Right atrium auricular region (tissue), 2 donors: ENCODE results near the gene CEP43. TPM values are rescaled to one million over a fixed set of nuclear protein-coding genes. Genes with fewer than 3 reads are reported as not detected.
"Not testable (repeated sequence)": the region's sequence is repeated elsewhere in the genome, so short reads cannot be mapped to it uniquely, and the experiment has no call there.

ENCODE experiments used
- DNase-seq: peaks from one replicate; pipeline ENCODE4 v3.0.0-alpha.2; 2019; ENCODE audit warnings: low spot score
- H3K27ac ChIP-seq, 2 donors: fragments of 200-600 bp; sonication (generic); 1 replicate in 1 of 2; 2 replicates in 1 of 2; pipeline ENCODE4 v1.5.1; 2016 to 2019
- H3K27me3 ChIP-seq, 2 donors: fragments of 200-600 bp; sonication (generic); one replicate each; pipeline versions ENCODE4 v1.5.1 to v1.6.0; 2017 to 2019
- H3K36me3 ChIP-seq: fragments of 200-600 bp; sonication (generic); one replicate; pipeline ENCODE4 v1.5.1; 2016
- H3K4me1 ChIP-seq, 2 donors: fragments of 200-600 bp; sonication (generic); one replicate each; pipeline versions ENCODE4 v1.5.1 to v1.6.0; 2017 to 2019
- H3K4me3 ChIP-seq, 2 donors: fragments of 200-600 bp; sonication (generic); 1 replicate in 1 of 2; 2 replicates in 1 of 2; pipeline ENCODE4 v1.5.1; 2017 to 2019; ENCODE audit warnings: mild to moderate bottlenecking in 1 of 2, moderate library complexity in 1 of 2
- H3K9me3 ChIP-seq, 2 donors: fragments of 200-600 bp; sonication (generic); one replicate each; pipeline ENCODE4 v1.5.1; 2019
- CTCF ChIP-seq, 2 donors: fragments of 200-600 bp; sonication (generic); IDR thresholded peaks; one replicate each; pipeline ENCODE4 v1.5.1; 2019; ENCODE audit warnings: antibody characterized with exemption in 2 of 2
- total RNA-seq, 2 donors: library from RNA; depleted of rRNA; stranded (reverse); fragments of >200 nt; gene quantifications; one replicate each; pipeline ENCODE4 v1.1.0, GENCODE V29; 2016

The CEP43 gene
- total RNA-seq: 1 to 10 TPM; 6.7 to 8.8 TPM

- peak within 1 kb of the TSS; percentile 42 to 77 for H3K27ac ChIP-seq
- H3K36me3 ChIP-seq: no peaks in the 10 kb centered on the region
- peak; percentile 91 for DNase-seq
- H3K4me3 ChIP-seq: peak within 1 kb of the TSS; percentile 78 to 93
- no peak for TF ChIP-seq CTCF (IDR thresholded peaks at IDR 0.05)
- peaks cover 0 to 25% of the 10 kb centered on the region in 2 donors for H3K4me1 ChIP-seq
- no peaks in the 10 kb centered on the region for H3K9me3 ChIP-seq
- H3K27me3 ChIP-seq: no peaks in the 10 kb centered on the region
These were observed at the start of gene CEP43 for GRCh38 chr6:166999145-166999883. Gene CEP43, plus strand, starts transcription at chr6:166999397. Its CDS starts 16 bp downstream, at chr6:166999413.

GRCh38 chr6:166949528-166950442 lies 49.4 kb upstream of the CEP43 start:
- Histone ChIP-seq H3K27ac (peak overlapping the region; percentile 10 to 55), H3K4me1 (peaks cover 0 to 10% of the 10 kb centered on the region in 2 donors), H3K9me3 (no peaks in the 10 kb centered on the region), H3K4me3 (no peak overlapping the region), H3K27me3 (no peaks in the 10 kb centered on the region), H3K36me3 (peaks cover 13% of the 10 kb centered on the region)
- TF ChIP-seq CTCF (IDR thresholded peaks at IDR 0.05): no peak
- DNase-seq: no peak

GRCh38 chr6:166950443-166950821 lies 48.8 kb upstream of the CEP43 start:
- no peak overlapping the region for H3K4me3 ChIP-seq
- DNase-seq: no peak
- H3K9me3 ChIP-seq: no peaks in the 10 kb centered on the region
- TF ChIP-seq CTCF (IDR thresholded peaks at IDR 0.05): no peak
- peaks cover 13% of the 10 kb centered on the region for H3K36me3 ChIP-seq
- no peaks in the 10 kb centered on the region for H3K27me3 ChIP-seq
- peak overlapping the region; percentile 32 to 55 for H3K27ac ChIP-seq
- peaks cover 0 to 12% of the 10 kb centered on the region in 2 donors for H3K4me1 ChIP-seq

- H3K27me3 ChIP-seq, H3K9me3 ChIP-seq: not testable (repeated sequence)
- DNase-seq: peak; percentile 76
- Histone ChIP-seq H3K36me3 (peaks cover 12% of the 10 kb centered on the region), H3K4me1 (peaks cover 0 to 18% of the 10 kb centered on the region in 2 donors), H3K27ac (peak overlapping the region; percentile 55 to 74), H3K4me3 (peak overlapping the region in 1 of 2 donors; percentile 31)
- peak; percentile 58 to 79 for TF ChIP-seq CTCF (IDR thresholded peaks at IDR 0.05)
These were observed 48.1 kb upstream of the CEP43 start for GRCh38 chr6:166950892-166951669.

GRCh38 chr6:166951670-166952060 lies 47.5 kb upstream of the CEP43 start:
- H3K36me3 ChIP-seq: peaks cover 6% of the 10 kb centered on the region
- peak overlapping the region in 1 of 2 donors; percentile 55 for H3K27ac ChIP-seq
- no peak overlapping the region for H3K4me3 ChIP-seq
- peaks cover 0 to 19% of the 10 kb centered on the region in 2 donors for H3K4me1 ChIP-seq
- no peak for DNase-seq
- no peaks in the 10 kb centered on the region for H3K27me3 ChIP-seq
- no peak for TF ChIP-seq CTCF (IDR thresholded peaks at IDR 0.05)
- H3K9me3 ChIP-seq: no peaks in the 10 kb centered on the region
